ENCODE data around the gene CSMD2.
"Not testable (repeated sequence)": the region's sequence is repeated elsewhere in the genome, so short reads cannot be mapped to it uniquely, and the experiment has no call there.

The CSMD2 gene

GRCh38 chr1:34164771-34165391 lies at the start of gene CSMD2:
Gene CSMD2 (minus strand): TSS chr1:34165230. CDS start chr1:34165097, 133 bp downstream.
- peak; percentile 97 for DNase-seq

- DNase-seq, result no peak
Observed at GRCh38 chr1:34213956-34214355, 48.9 kb upstream of the CSMD2 start.

GRCh38 chr1:34212673-34213072 lies 47.6 kb upstream of the CSMD2 start:
- no peak for DNase-seq

- no peak for DNase-seq
Observed at GRCh38 chr1:34199927-34200326, 34.9 kb upstream of the CSMD2 start.

GRCh38 chr1:34192621-34193020 lies 27.6 kb upstream of the CSMD2 start:
- no peak for DNase-seq

GRCh38 chr1:34190692-34191091 lies 25.7 kb upstream of the CSMD2 start:
- DNase-seq, result no peak

- DNase-seq, result no peak
Observed at GRCh38 chr1:34188985-34189384, 24.0 kb upstream of the CSMD2 start.

- DNase-seq, result no peak
Observed at GRCh38 chr1:34188418-34188817, 23.4 kb upstream of the CSMD2 start.

GRCh38 chr1:34186741-34187494 lies 21.9 kb upstream of the CSMD2 start:
- no peak for DNase-seq

GRCh38 chr1:34183381-34183780 lies 18.4 kb upstream of the CSMD2 start:
- DNase-seq, result not testable (repeated sequence)

GRCh38 chr1:34178072-34178471 lies 13.0 kb upstream of the CSMD2 start:
- no peak for DNase-seq

GRCh38 chr1:34176830-34177603 lies 12.0 kb upstream of the CSMD2 start, which contains the start of gene C1orf94:
Gene C1orf94 (plus strand): TSS chr1:34176907. CDS start chr1:34177790, 883 bp downstream.
- DNase-seq, result no peak

- DNase-seq, result no peak
Observed at GRCh38 chr1:34175744-34176143, 10.7 kb upstream of the CSMD2 start.

- DNase-seq, result no peak
Observed at GRCh38 chr1:34167389-34167788, 2.4 kb upstream of the CSMD2 start.

- DNase-seq, result no peak
Observed at GRCh38 chr1:34166625-34167361, 1.8 kb upstream of the CSMD2 start.

GRCh38 chr1:34166191-34166624 lies 1.2 kb upstream of the CSMD2 start:
- no peak for DNase-seq

GRCh38 chr1:34165422-34165921 lies 442 bp upstream of the CSMD2 start:
- DNase-seq, result peak; percentile 88

- DNase-seq, result peak; percentile 82
Observed at GRCh38 chr1:34163792-34164731, 968 bp downstream of the CSMD2 start.

- DNase-seq, result peak; percentile 96
Observed at GRCh38 chr1:34162852-34163766, 1.9 kb downstream of the CSMD2 start.

- DNase-seq, result no peak
Observed at GRCh38 chr1:34156739-34157138, 8.3 kb downstream of the CSMD2 start.
